GM10248 (cell line): Measurements from ENCODE around the gene MYD88.

ENCODE experiments used
- CTCF ChIA-PET: fragments of 300-600 bp; sonication (Branson Sonifier 250); formaldehyde crosslinking; extraction: SDS; loops from one replicate; lab custom pipeline; 2021; ENCODE audit warnings: antibody characterized with exemption; lab: Yijun Ruan, JAX
- POLR2A ChIA-PET: fragments of 350-650 bp; sonication (Branson Sonifier 250); formaldehyde crosslinking; extraction: SDS; loops from one replicate; lab custom pipeline; 2020; ENCODE audit warnings: antibody characterized with exemption; lab: Yijun Ruan, JAX
- DNase-seq: peaks from one replicate; pipeline ENCODE4 v3.0.0; 2012; ENCODE audit errors: extremely low spot score
- CTCF ChIP-seq: IDR thresholded peaks from 2 replicates; pipeline ENCODE4 v1.5.1; 2012; ENCODE audit warnings: mild to moderate bottlenecking, low read depth; ENCODE audit errors: extremely low read depth, missing control alignments, control extremely low read depth

The MYD88 gene

GRCh38 chr3:38119248-38119544 is 19.3 kb upstream of the MYD88 start:
- POLR2A ChIA-PET, result no interaction called here
- CTCF ChIA-PET, result interaction anchor here (1.0 to 7.0 kb wide), 15 partner anchors 10 to 377 kb away, joined by 3 to 71 read pairs (median 4); partner anchors contain the start of genes EXOG and XYLB
- no peak for DNase-seq
- TF ChIP-seq CTCF, result no peak

- ChIA-PET CTCF (interaction anchor here (0.9 to 7.0 kb wide), 12 partner anchors 11 to 361 kb away, joined by 3 to 71 read pairs (median 4); partner anchors contain the start of gene XYLB), POLR2A (no interaction called here)
- no peak for DNase-seq
- TF ChIP-seq CTCF, result no peak
Observed at GRCh38 chr3:38119821-38120692, 18.4 kb upstream of the MYD88 start.

- ChIA-PET CTCF (interaction anchor here (0.8 to 7.0 kb wide), 7 partner anchors 9 to 359 kb away, joined by 3 to 71 read pairs (median 4); partner anchors contain the start of gene XYLB), POLR2A (no interaction called here)
- DNase-seq, result no peak
- TF ChIP-seq CTCF, result no peak
Observed at GRCh38 chr3:38120693-38121450, 17.6 kb upstream of the MYD88 start.

- ChIA-PET CTCF (interaction anchor here (0.8 to 7.0 kb wide), 5 partner anchors 9 to 359 kb away, joined by 3 to 71 read pairs (median 5); partner anchors contain the start of gene XYLB), POLR2A (no interaction called here)
- TF ChIP-seq CTCF, result no peak
- DNase-seq, result no peak
Observed at GRCh38 chr3:38121451-38121831, 17.0 kb upstream of the MYD88 start.

- CTCF ChIA-PET, result interaction anchor here (0.8 to 7.0 kb wide), 4 partner anchors 9 to 358 kb away, joined by 3 to 71 read pairs (median 8); no protein-coding TSS in a partner anchor
- no peak for DNase-seq
- TF ChIP-seq CTCF, result no peak
- POLR2A ChIA-PET, result no interaction called here
Observed at GRCh38 chr3:38121832-38122461, 16.5 kb upstream of the MYD88 start.
